ENCODE data around the gene FOXL2NB. TPM values are rescaled to one million over a fixed set of nuclear protein-coding genes. Genes with fewer than 3 reads are reported as not detected.

Gene FOXL2NB
- not detected for total RNA-seq

DNA sequence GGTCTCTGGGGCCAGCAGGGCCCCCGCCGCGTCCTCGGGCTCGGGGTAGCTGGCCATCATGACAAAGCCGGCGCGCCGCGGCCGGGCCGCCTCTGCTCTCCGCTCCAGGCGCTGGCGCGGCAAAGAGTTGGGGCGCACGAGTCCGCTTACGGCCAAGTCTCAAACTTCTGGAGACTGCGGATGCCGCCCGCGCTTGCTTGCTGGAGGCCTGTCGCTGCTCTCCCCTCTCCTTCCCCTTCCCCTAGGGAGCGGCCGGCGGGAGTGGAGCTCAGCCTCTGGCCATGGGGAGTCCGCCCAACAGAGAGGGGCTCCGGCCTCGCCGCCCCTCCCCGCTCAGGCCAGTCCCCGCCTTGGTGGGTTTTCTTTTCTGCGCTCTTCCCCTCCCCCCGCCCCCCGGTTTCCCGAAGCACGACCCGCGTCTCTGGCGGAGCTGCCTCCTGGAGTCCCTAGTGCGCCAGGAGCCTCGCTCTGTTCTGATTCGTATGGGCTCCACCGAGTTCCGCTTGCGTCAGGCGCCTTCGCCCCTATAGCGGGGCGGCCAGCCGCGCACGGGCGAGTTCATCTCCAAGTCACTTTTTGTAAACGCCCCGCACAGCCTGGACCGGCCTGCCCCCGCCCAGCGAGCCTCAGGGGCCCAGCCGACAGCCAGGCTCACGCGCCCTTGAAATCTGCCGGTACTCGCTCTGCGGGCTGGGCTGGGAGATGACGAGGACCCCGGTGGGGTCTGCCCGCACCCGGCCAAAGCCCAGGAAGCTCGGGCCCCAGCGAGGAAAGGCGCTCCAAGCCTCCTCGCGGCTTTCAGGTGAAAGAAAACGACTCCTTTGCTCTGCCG, at the start of gene FOXL2NB, which contains the start of gene FOXL2:
Gene FOXL2NB (plus strand): TSS at position 555 of the 832 bp plus-strand sequence. CDS start 148 bp downstream, at position 703.
Gene FOXL2 (minus strand): TSS at position 475 of the 832 bp plus-strand sequence. CDS start 415 bp downstream, at position 60.
- Mint-ChIP-seq H3K36me3 (ENCODE audit: low read depth) (no peaks in the 10 kb centered on the region), H3K4me3 (peak within 1 kb of the TSS; percentile 45), H3K4me1 (peaks cover 33% of the 10 kb centered on the region), H3K9me3 (ENCODE audit: low read depth) (no peaks in the 10 kb centered on the region), H3K27ac (no peak within 1 kb of the TSS), H3K27me3 (peaks cover 70% of the 10 kb centered on the region)
- POLR2A ChIA-PET, result no interaction called here
- DNase-seq (peak; percentile 56), ATAC-seq (peak; percentile 31)
- intact Hi-C loops (cut with DNase I, micrococcal nuclease), result no loop called here
- CTCF ChIA-PET, result interaction anchor here (0.6 to 1.8 kb wide), 6 partner anchors 9 to 975 kb away, joined by 3 to 7 read pairs (median 3); no protein-coding TSS in a partner anchor

DNA sequence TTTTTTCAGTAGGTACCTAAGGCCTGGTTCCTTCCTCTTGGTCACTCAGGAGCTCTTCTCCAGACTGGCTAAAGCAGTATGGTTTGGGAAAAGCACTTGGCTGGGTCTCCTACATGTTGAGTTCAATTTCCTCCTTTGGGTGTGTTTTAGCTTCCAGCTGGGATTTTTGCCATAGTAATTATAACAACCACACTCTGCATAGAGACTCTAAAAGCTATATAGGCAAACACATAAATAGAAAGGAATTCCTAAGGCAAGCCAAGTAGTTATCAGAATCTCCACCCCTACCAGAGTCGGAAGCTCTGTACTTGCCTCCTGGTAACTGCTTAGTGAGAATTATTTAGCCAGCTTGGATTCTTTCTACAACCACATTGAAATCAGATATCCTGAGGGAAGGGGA, 48.7 kb upstream of the FOXL2NB start:
- Mint-ChIP-seq H3K27me3 (no peaks in the 10 kb centered on the region), H3K27ac (no peak overlapping the region), H3K9me3 (ENCODE audit: low read depth) (no peaks in the 10 kb centered on the region), H3K4me1 (no peaks in the 10 kb centered on the region), H3K4me3 (no peak overlapping the region), H3K36me3 (ENCODE audit: low read depth) (no peaks in the 10 kb centered on the region)
- CTCF ChIA-PET, result interaction anchor here (1.1 to 2.1 kb wide), 3 partner anchors 10 to 25 kb away, joined by 4 to 10 read pairs (median 4); no protein-coding TSS in a partner anchor
- DNase-seq (no peak), ATAC-seq (no peak)
- POLR2A ChIA-PET, result no interaction called here
- intact Hi-C loops (cut with DNase I, micrococcal nuclease), result no loop called here

DNA sequence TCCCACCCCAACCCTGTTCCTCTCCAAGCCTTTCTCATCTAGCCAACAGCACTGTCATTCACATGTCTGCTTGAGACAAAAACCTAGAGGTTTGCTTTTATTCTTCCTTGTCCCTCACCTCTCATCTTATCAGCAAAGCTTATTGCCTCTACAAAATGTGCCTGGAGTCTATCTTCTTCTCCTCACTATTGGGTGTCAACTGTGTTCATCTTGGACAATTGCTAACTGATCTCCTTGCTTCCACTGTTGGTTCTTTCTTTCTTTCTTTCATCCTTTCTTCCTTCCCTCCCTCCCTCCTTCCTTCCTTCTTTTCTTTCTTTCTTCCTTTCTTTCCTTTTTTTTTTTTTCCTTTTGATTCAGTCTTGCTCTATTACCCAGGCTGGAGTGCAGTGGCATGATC, 48.3 kb upstream of the FOXL2NB start:
- H3K9me3 Mint-ChIP-seq (ENCODE audit: low read depth), result no peaks in the 10 kb centered on the region
- no peaks in the 10 kb centered on the region for H3K27me3 Mint-ChIP-seq
- intact Hi-C loops (cut with DNase I, micrococcal nuclease), result no loop called here
- ATAC-seq (no peak), DNase-seq (no peak)
- H3K4me1 Mint-ChIP-seq, result no peaks in the 10 kb centered on the region
- ChIA-PET CTCF (interaction anchor here (1.1 to 2.1 kb wide), 3 partner anchors 9 to 25 kb away, joined by 4 to 10 read pairs (median 4); no protein-coding TSS in a partner anchor), POLR2A (no interaction called here)
- no peak overlapping the region for H3K27ac Mint-ChIP-seq
- H3K36me3 Mint-ChIP-seq (ENCODE audit: low read depth), result no peaks in the 10 kb centered on the region
- no peak overlapping the region for H3K4me3 Mint-ChIP-seq

DNA sequence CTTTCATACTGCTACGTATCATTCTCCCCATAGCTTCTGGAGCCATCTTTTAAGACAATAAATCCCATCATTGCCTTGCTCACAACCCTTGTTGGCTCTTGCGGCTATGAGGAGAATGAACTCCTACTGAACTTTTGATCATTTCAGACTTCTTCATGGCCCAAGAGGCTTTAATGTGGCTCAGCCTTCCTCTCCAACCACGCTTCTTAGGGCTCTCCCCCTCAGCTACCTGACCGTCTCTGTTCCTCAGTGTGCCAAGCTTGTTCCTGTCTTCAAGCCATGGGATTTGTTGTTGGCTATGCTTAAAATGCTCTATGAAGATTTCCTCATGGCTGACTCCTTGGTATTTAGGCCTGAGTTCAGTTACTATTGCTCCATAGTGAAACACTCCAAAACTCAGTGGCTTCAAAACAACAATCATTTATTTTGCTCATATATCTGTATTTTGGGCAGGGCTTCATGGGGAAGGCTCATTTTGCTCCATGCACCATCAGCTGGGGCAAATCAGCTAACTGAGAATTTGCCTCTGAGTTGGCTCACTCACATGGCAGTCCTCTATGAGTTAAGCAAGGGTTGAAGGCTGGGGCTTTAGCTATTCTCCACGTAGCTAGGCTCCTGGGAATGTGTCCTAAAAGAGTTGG, 47.5 kb upstream of the FOXL2NB start:
- Mint-ChIP-seq H3K4me3 (no peak overlapping the region), H3K4me1 (no peaks in the 10 kb centered on the region), H3K27me3 (no peaks in the 10 kb centered on the region), H3K9me3 (ENCODE audit: low read depth) (no peaks in the 10 kb centered on the region), H3K27ac (no peak overlapping the region), H3K36me3 (ENCODE audit: low read depth) (no peaks in the 10 kb centered on the region)
- ChIA-PET POLR2A (no interaction called here), CTCF (interaction anchor here (0.8 to 2.1 kb wide), 4 partner anchors 8 to 200 kb away, joined by 3 to 10 read pairs (median 4); no protein-coding TSS in a partner anchor)
- no peak for ATAC-seq
- intact Hi-C loops (cut with DNase I, micrococcal nuclease), result no loop called here
- no peak for DNase-seq

DNA sequence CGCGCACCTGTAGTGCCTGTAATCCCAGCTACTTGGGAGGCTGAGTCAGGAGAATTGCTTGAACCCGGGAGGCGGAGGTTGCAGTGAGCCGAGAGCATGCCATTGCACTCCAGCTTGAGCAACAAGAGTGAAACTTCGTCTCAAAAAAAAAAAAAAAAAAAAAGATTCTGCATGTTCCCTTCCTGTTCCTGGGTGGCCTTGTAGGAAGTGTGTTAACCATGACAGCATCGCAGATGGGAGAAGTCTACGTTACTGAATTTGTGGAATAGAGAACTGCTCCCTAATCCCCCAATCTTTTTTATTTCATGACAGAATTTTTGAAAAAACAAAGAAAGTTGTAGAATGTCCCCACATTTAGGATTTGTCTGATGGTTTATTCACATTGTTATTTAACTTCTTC, 45.5 kb upstream of the FOXL2NB start:
- H3K36me3 Mint-ChIP-seq (ENCODE audit: low read depth), result no peaks in the 10 kb centered on the region
- POLR2A ChIA-PET, result interaction anchor here (0.7 kb wide), 1 partner anchor 817 kb away, joined by 3 read pairs; no protein-coding TSS in a partner anchor
- ATAC-seq (no peak), DNase-seq (no peak)
- no peaks in the 10 kb centered on the region for H3K4me1 Mint-ChIP-seq
- H3K9me3 Mint-ChIP-seq (ENCODE audit: low read depth), result no peaks in the 10 kb centered on the region
- CTCF ChIA-PET, result interaction anchor here (1.7 kb wide), 1 partner anchor 14 kb away, joined by 9 read pairs; no protein-coding TSS in a partner anchor
- no peak overlapping the region for H3K27ac Mint-ChIP-seq
- intact Hi-C loops (cut with DNase I, micrococcal nuclease), result no loop called here
- no peak overlapping the region for H3K4me3 Mint-ChIP-seq
- H3K27me3 Mint-ChIP-seq, result no peaks in the 10 kb centered on the region

DNA sequence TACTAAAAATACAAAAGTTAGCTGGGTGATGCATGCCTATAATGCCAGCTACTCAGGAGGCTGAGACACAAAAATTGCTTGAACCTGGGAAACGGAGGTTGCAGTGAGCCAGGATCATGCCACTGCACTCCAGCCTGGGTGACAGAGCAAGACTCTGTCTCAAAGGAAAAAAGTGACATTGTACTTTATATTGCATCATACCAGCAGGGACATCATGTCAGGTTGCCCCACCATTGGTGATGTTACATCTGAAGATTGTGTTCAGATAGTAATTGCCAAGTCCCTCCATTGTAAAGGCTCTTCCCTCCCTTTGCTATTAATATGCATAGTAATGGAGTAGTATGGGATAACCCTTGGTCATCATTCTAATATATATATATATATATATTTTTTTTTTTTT, 44.8 kb upstream of the FOXL2NB start:
- no peak overlapping the region for H3K27ac Mint-ChIP-seq
- POLR2A ChIA-PET, result no interaction called here
- no peak overlapping the region for H3K4me3 Mint-ChIP-seq
- CTCF ChIA-PET, result interaction anchor here (0.5 to 1.7 kb wide), 2 partner anchors 13 to 43 kb away, joined by 3 to 9 read pairs; no protein-coding TSS in a partner anchor
- H3K36me3 Mint-ChIP-seq (ENCODE audit: low read depth), result no peaks in the 10 kb centered on the region
- ATAC-seq, result no peak
- H3K9me3 Mint-ChIP-seq (ENCODE audit: low read depth), result no peaks in the 10 kb centered on the region
- no peak for DNase-seq
- no peaks in the 10 kb centered on the region for H3K27me3 Mint-ChIP-seq
- intact Hi-C loops (cut with DNase I, micrococcal nuclease), result no loop called here
- H3K4me1 Mint-ChIP-seq, result no peaks in the 10 kb centered on the region

DNA sequence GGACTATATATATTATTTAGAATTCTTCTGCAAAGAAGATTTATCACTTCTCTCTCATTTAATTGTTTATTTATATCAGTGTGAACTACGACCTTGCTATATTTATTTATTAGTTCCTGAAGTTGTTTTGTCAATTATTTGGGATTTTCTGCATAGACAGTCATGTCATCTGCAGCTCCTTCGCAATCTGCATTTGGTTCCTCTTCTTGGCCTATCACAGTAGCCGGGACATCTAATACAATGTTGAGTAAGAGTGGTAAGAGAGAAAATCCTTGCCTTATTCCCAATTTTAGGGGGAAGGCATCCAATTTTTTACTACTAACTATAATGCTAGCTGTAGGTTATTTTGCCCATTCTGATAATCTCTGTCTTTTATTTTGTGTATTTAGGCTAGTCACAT, 39.5 kb upstream of the FOXL2NB start:
- no peaks in the 10 kb centered on the region for H3K4me1 Mint-ChIP-seq
- POLR2A ChIA-PET, result no interaction called here
- no peak overlapping the region for H3K4me3 Mint-ChIP-seq
- CTCF ChIA-PET, result interaction anchor here (0.7 to 2.1 kb wide), 5 partner anchors 9 to 445 kb away, joined by 3 to 12 read pairs (median 3); no protein-coding TSS in a partner anchor
- no peak for ATAC-seq
- no peaks in the 10 kb centered on the region for H3K9me3 Mint-ChIP-seq (ENCODE audit: low read depth)
- H3K27ac Mint-ChIP-seq, result no peak overlapping the region
- H3K27me3 Mint-ChIP-seq, result no peaks in the 10 kb centered on the region
- intact Hi-C loops (cut with DNase I, micrococcal nuclease), result no loop called here
- H3K36me3 Mint-ChIP-seq (ENCODE audit: low read depth), result no peaks in the 10 kb centered on the region
- DNase-seq, result no peak

DNA sequence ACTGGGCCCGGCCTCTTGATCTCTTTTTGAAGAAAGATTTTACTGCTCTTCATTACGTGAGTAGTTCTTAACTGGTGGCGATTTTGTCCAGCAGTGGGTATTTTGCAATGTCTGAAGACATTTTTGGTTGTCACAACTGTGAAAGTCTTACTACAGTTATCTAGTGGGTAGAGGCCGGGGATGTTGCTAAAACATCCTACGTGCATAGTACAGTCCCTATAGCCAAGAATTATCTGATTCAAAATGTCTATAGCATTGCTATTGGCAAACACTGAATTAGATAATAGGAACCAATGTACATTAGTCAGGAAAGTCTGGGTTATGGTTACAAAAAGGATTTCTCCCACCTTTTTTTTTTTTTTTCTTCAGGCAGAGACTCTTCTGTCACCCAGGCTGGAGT, 38.2 kb upstream of the FOXL2NB start:
- Mint-ChIP-seq H3K36me3 (ENCODE audit: low read depth) (no peaks in the 10 kb centered on the region), H3K4me3 (no peak overlapping the region), H3K27me3 (no peaks in the 10 kb centered on the region), H3K27ac (no peak overlapping the region), H3K4me1 (no peaks in the 10 kb centered on the region), H3K9me3 (ENCODE audit: low read depth) (no peaks in the 10 kb centered on the region)
- ChIA-PET POLR2A (no interaction called here), CTCF (interaction anchor here (1.4 to 2.1 kb wide), 2 partner anchors 14 to 213 kb away, joined by 3 to 12 read pairs; no protein-coding TSS in a partner anchor)
- no peak for ATAC-seq
- no peak for DNase-seq
- intact Hi-C loops (cut with DNase I, micrococcal nuclease), result no loop called here

DNA sequence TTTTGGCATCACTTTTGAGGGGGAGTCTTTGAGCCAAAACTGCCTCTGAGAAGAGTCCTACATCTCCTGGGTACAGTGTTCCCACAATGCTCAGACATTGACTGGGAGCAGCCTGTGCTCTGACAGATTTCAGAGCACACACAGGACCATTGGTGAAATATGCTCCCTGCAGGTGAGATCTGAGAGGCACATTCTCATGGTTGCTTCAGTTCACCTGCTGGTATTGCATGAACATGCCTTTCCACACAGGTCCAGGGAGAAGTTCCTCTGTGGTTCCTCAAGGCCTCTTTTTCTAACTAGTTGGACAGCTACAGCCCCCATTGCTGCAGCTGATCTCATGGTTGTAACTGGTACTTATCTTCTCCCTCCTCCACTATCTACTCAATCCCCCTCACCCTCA, 37.1 kb upstream of the FOXL2NB start:
- ChIA-PET POLR2A (no interaction called here), CTCF (interaction anchor here (0.7 to 10.2 kb wide), 2 partner anchors 210 to 419 kb away, joined by 3 to 212 read pairs; no protein-coding TSS in a partner anchor)
- no peaks in the 10 kb centered on the region for H3K36me3 Mint-ChIP-seq (ENCODE audit: low read depth)
- no peak overlapping the region for H3K27ac Mint-ChIP-seq
- no peaks in the 10 kb centered on the region for H3K9me3 Mint-ChIP-seq (ENCODE audit: low read depth)
- peaks cover 1% of the 10 kb centered on the region for H3K4me1 Mint-ChIP-seq
- no peak for ATAC-seq
- intact Hi-C loops (cut with DNase I, micrococcal nuclease), result no loop called here
- H3K4me3 Mint-ChIP-seq, result no peak overlapping the region
- DNase-seq, result no peak
- H3K27me3 Mint-ChIP-seq, result peaks cover under 1% of the 10 kb centered on the region

DNA sequence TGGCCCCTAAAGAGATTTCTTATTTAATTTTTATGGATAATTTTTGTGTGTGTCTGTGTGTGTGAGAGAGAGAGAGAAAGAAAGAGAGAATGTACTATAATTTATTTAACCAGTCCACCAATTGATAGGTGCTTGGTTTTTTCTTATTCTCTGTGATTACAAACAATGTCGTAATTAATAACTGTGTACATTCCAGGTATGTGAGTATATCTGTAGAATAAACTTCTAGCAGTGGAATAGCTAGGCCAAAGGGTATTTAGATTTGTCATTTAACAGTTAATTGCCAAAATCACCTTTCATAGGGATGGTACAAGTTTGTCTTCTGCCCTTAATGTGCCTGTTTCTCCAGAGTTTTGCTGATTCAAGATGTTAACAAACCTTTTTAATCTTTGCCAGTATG, 35.4 kb upstream of the FOXL2NB start:
- no peak for DNase-seq
- ATAC-seq, result no peak
- Mint-ChIP-seq H3K4me3 (no peak overlapping the region), H3K9me3 (ENCODE audit: low read depth) (no peaks in the 10 kb centered on the region), H3K4me1 (peaks cover 5% of the 10 kb centered on the region), H3K27ac (no peak overlapping the region), H3K27me3 (peaks cover 2% of the 10 kb centered on the region), H3K36me3 (ENCODE audit: low read depth) (no peaks in the 10 kb centered on the region)
- CTCF ChIA-PET, result interaction anchor here (0.6 to 10.2 kb wide), 5 partner anchors 12 to 317 kb away, joined by 3 to 212 read pairs (median 7); partner anchors contain the start of gene CEP70
- intact Hi-C loops (cut with DNase I, micrococcal nuclease), result no loop called here
- POLR2A ChIA-PET, result no interaction called here

DNA sequence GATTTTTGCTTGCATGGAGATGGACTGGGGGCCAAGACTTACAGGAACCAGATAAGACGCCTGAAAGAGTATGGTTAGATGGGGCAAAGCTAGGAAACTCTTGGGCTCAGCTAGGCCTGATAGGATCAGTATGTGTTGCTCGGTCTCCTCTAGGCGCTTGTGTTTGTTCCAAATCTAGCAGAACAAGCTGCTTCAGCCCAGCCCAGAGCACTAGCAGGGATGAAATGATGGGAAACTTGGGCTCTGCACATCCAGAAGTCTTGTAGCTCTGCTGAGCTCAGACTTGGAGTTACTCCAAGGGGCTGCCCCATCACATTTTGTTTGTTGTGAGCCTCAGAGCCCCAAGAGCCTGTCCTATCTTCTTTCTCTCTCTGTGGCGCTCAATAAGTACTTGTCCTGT, 34.8 kb upstream of the FOXL2NB start:
- H3K27me3 Mint-ChIP-seq, result peaks cover 2% of the 10 kb centered on the region
- intact Hi-C loops (cut with DNase I, micrococcal nuclease), result no loop called here
- no peaks in the 10 kb centered on the region for H3K9me3 Mint-ChIP-seq (ENCODE audit: low read depth)
- DNase-seq, result no peak
- no peaks in the 10 kb centered on the region for H3K36me3 Mint-ChIP-seq (ENCODE audit: low read depth)
- ChIA-PET CTCF (interaction anchor here (0.6 to 10.2 kb wide), 8 partner anchors 11 to 495 kb away, joined by 3 to 212 read pairs (median 5); partner anchors contain the start of gene CEP70), POLR2A (no interaction called here)
- H3K27ac Mint-ChIP-seq, result no peak overlapping the region
- H3K4me1 Mint-ChIP-seq, result peaks cover 5% of the 10 kb centered on the region
- ATAC-seq, result no peak
- no peak overlapping the region for H3K4me3 Mint-ChIP-seq
